Middle frontal gyrus (tissue), 1 donor: ENCODE measurements around the gene FBXL4.

Experiments
- DNase-seq: peaks from one replicate; pipeline ENCODE4 v3.0.0-alpha.2; 2015; ENCODE audit warnings: low spot score; ENCODE audit errors: extremely low spot score

The FBXL4 gene

GRCh38 chr6:98827295-98828159, 120.2 kb downstream of the FBXL4 start:
- no peak for DNase-seq

- DNase-seq, result no peak
These were observed 122.0 kb downstream of the FBXL4 start for GRCh38 chr6:98825600-98826230.

GRCh38 chr6:98824902-98825599, 122.7 kb downstream of the FBXL4 start:
- no peak for DNase-seq

GRCh38 chr6:98824162-98824901, 123.4 kb downstream of the FBXL4 start:
- DNase-seq, result no peak

DNA sequence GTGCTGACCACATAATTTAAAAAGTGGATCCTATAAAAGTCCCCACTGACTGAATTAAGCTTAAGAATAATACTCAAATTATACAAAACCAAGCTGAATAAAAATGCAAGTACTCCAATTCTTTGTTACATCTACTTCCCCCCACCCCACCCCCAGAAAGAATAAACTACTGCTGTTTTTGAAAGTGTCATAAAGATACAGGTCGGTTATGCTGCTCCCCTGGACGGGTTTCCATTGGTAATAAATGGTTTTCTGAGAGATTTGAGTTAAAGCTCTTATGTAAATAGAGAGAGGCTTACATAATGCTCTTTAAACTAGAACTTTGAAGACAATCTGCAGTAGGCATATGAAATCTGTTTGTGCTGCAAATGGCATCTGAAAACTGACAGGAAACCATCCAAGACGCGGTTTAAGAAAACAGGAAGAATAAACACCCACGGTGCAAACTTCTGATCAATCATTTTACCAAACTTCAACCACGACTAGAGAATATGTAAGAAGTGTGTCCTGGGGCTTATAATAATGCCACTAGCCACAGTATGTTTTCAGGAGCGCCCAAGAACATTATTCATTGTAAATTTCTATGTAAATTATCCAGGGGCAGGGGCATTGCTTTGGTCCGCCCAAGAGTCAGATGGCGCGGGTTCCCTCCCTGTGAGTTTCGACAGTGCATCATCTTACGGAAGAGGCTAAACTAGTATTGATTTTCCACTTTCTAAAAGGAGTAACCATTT, 124.2 kb downstream of the FBXL4 start:
- no peak for DNase-seq

- no peak for DNase-seq
These were observed 125.9 kb downstream of the FBXL4 start for GRCh38 chr6:98821756-98822405.
